SU-DHL-6 (cell line): ENCODE measurements around the gene PARP14.

ENCODE experiments used
- CTCF ChIP-seq: fragments of 200-600 bp; sonication (generic); IDR thresholded peaks from one replicate; pipeline ENCODE4 v1.5.1; 2017; ENCODE audit warnings: antibody characterized with exemption, mild to moderate bottlenecking, low read length, moderate library complexity; ENCODE audit not compliant: insufficient read depth, poor library complexity, severe bottlenecking
- EZH2phosphoT487 ChIP-seq: fragments of 200-600 bp; sonication (generic), shearing (Covaris generic); conservative IDR thresholded peaks from 2 replicates; pipeline ENCODE4 v1.6.1; 2018; ENCODE audit warnings: mild to moderate bottlenecking, antibody characterized with exemption, low read length, moderate library complexity, mixed read lengths

DNA sequence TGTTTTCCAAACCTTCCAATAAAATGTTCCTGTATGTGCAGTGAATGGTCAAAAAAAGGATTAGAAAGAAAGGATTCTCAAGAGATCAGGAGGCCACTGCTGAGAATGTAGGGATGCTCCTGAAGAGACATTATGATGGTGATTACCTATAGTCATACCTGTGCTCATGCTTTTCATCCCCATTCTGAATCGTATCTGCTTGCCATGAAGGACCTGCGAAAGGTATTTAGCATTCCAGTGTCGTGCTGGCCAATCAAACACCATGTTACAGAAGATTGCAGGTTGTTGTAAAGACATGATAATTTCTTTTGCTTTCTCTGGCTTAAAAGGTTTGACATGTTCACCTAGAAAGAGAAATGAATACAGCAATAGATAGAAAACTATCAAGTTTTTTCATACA is 96.9 kb downstream of the PARP14 start:
- no peak for TF ChIP-seq CTCF
- no peak for TF ChIP-seq EZH2phosphoT487
